GM18868 (cell line): ENCODE measurements around the gene METTL16.

Experiments used
- ATAC-seq: cut with Tn5 transposase; IDR thresholded peaks from one replicate; pipeline ENCODE4 v1.9.1; 2021; ENCODE audit warnings: mild to moderate bottlenecking, moderate library complexity; ENCODE audit not compliant: unreplicated experiment

The METTL16 gene

GRCh38 chr17:2368359-2368758 lies 143.3 kb downstream of the METTL16 start:
- ATAC-seq = no peak

GRCh38 chr17:2366747-2367494 lies 144.8 kb downstream of the METTL16 start:
- ATAC-seq = no peak
